K562 (cell line): ENCODE results near the gene ARHGEF38. TPM values are rescaled to one million over a fixed set of nuclear protein-coding genes. Genes with fewer than 3 reads are reported as not detected.

Experiments used
- DNMT1 ChIP-seq: fragments of 450-650 bp; IDR thresholded peaks from 2 replicates; pipeline ENCODE4 v1.6.1; 2016; ENCODE audit warnings: antibody characterized with exemption, mild to moderate bottlenecking
- polyA plus RNA-seq, 8 experiments: library from polyadenylated mRNA; depleted of rRNA in 4 of 8; stranded (reverse) in 5 of 8; unstranded in 3 of 8; fragments of >200 nt; fragmentation: Nextera tagmentation in 2 of 8; fragmentation: Illumina TruSeq in 1 of 8; extraction: Ambion mirVana in 2 of 8; extraction: Trizol in 1 of 8; gene quantifications; 2 replicates each; pipeline versions ENCODE4 v1.2.1 to v1.2.3, GENCODE V29; 2011 to 2014; ENCODE audit warnings: inconsistent platforms in 1 of 8, missing spikeins in 1 of 8
- total RNA-seq, 7 experiments: library from RNA; depleted of rRNA in 6 of 7; stranded (reverse); fragments of >200 nt in 6 of 7; fragmentation: Illumina TruSeq in 2 of 7; extraction: Trizol in 2 of 7; gene quantifications; 2 replicates each; pipeline versions ENCODE4 v1.2.1 to v1.2.3, GENCODE V29; 2011 to 2021; ENCODE audit warnings: low replicate concordance in 1 of 7
- TF ChIP-seq, protein P1 (sequence below): fragments of 200-600 bp; sonication (generic); IDR thresholded peaks from one replicate; pipeline ENCODE4 v1.6.1; 2012; ENCODE audit warnings: mild to moderate bottlenecking, low read depth, low read length, inconsistent platforms

The ARHGEF38 gene
- total and polyA plus RNA-seq, 9 of the 15 experiments (the other 6 are each of a cell fraction or from before 2014, with no cell fraction given) = 0.17 TPM; not detected in 8

DNA sequence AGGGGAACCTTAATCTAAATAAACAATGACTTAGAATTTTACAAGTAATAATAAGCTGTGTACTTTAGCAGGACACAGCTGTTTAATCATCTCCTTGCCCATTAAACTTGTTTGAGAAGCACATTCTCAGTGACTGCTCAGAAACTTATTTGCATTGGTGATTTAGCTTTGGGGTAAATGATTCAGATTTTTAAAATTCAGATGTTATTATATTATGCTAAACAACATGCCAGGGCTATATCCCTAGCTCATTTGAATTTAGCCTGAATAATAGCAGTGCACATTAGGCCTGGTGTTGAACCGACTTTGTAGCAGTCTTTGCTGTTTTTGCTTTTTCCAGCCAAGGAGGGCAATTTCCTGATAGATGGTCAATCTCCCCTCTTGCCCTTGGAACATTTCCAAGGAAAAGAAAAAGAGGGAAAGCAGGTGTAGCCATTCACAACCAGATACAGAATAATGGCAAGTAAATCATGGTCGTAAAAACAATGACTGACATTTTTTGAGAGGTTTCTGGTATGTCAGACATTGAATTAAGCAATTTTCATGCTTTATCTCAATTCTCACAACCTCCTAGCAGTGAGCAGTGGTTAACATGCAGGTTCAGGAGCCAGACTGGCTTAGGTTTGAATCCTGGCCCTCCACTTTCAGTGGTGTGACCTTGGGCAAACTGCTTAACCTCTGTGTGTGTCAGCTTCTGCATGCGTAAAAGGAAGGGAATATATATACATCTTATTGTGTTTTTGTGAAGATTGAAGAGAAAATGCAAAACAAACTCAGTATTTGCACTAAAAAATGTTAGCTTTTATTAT, 16.8 kb downstream of the ARHGEF38 start (continued):
- TF ChIP-seq, protein P1, sequence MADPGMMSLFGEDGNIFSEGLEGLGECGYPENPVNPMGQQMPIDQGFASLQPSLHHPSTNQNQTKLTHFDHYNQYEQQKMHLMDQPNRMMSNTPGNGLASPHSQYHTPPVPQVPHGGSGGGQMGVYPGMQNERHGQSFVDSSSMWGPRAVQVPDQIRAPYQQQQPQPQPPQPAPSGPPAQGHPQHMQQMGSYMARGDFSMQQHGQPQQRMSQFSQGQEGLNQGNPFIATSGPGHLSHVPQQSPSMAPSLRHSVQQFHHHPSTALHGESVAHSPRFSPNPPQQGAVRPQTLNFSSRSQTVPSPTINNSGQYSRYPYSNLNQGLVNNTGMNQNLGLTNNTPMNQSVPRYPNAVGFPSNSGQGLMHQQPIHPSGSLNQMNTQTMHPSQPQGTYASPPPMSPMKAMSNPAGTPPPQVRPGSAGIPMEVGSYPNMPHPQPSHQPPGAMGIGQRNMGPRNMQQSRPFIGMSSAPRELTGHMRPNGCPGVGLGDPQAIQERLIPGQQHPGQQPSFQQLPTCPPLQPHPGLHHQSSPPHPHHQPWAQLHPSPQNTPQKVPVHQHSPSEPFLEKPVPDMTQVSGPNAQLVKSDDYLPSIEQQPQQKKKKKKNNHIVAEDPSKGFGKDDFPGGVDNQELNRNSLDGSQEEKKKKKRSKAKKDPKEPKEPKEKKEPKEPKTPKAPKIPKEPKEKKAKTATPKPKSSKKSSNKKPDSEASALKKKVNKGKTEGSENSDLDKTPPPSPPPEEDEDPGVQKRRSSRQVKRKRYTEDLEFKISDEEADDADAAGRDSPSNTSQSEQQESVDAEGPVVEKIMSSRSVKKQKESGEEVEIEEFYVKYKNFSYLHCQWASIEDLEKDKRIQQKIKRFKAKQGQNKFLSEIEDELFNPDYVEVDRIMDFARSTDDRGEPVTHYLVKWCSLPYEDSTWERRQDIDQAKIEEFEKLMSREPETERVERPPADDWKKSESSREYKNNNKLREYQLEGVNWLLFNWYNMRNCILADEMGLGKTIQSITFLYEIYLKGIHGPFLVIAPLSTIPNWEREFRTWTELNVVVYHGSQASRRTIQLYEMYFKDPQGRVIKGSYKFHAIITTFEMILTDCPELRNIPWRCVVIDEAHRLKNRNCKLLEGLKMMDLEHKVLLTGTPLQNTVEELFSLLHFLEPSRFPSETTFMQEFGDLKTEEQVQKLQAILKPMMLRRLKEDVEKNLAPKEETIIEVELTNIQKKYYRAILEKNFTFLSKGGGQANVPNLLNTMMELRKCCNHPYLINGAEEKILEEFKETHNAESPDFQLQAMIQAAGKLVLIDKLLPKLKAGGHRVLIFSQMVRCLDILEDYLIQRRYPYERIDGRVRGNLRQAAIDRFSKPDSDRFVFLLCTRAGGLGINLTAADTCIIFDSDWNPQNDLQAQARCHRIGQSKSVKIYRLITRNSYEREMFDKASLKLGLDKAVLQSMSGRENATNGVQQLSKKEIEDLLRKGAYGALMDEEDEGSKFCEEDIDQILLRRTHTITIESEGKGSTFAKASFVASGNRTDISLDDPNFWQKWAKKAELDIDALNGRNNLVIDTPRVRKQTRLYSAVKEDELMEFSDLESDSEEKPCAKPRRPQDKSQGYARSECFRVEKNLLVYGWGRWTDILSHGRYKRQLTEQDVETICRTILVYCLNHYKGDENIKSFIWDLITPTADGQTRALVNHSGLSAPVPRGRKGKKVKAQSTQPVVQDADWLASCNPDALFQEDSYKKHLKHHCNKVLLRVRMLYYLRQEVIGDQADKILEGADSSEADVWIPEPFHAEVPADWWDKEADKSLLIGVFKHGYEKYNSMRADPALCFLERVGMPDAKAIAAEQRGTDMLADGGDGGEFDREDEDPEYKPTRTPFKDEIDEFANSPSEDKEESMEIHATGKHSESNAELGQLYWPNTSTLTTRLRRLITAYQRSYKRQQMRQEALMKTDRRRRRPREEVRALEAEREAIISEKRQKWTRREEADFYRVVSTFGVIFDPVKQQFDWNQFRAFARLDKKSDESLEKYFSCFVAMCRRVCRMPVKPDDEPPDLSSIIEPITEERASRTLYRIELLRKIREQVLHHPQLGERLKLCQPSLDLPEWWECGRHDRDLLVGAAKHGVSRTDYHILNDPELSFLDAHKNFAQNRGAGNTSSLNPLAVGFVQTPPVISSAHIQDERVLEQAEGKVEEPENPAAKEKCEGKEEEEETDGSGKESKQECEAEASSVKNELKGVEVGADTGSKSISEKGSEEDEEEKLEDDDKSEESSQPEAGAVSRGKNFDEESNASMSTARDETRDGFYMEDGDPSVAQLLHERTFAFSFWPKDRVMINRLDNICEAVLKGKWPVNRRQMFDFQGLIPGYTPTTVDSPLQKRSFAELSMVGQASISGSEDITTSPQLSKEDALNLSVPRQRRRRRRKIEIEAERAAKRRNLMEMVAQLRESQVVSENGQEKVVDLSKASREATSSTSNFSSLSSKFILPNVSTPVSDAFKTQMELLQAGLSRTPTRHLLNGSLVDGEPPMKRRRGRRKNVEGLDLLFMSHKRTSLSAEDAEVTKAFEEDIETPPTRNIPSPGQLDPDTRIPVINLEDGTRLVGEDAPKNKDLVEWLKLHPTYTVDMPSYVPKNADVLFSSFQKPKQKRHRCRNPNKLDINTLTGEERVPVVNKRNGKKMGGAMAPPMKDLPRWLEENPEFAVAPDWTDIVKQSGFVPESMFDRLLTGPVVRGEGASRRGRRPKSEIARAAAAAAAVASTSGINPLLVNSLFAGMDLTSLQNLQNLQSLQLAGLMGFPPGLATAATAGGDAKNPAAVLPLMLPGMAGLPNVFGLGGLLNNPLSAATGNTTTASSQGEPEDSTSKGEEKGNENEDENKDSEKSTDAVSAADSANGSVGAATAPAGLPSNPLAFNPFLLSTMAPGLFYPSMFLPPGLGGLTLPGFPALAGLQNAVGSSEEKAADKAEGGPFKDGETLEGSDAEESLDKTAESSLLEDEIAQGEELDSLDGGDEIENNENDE = no peak
- TF ChIP-seq DNMT1 = no peak
